Endothelial cell of umbilical vein (primary cell): ENCODE results near the gene SP3. TPM values are rescaled to one million over a fixed set of nuclear protein-coding genes. Genes with fewer than 3 reads are reported as not detected.

ENCODE experiments used
- BruUV-seq: library from RNA; stranded (reverse); fragments of 400-500 nt; replicated peaks from 2 replicates; lab custom pipeline; 2021; lab: Mats Ljungman, UMichigan
- CTCF ChIA-PET: fragments of 300-600, 350-600 bp; sonication (Branson Sonifier 250); formaldehyde crosslinking; loops from one replicate; lab custom pipeline; 2021; ENCODE audit warnings: antibody characterized with exemption, inconsistent platforms; lab: Charles Lee
- POLR2A ChIA-PET: fragments of 300-600, 350-600 bp; sonication (Branson Sonifier 250); formaldehyde crosslinking; loops from one replicate; lab custom pipeline; 2021; ENCODE audit warnings: antibody characterized with exemption, inconsistent platforms; lab: Charles Lee
- DNase-seq: peaks from one replicate; pipeline ENCODE4 v3.0.0-alpha.2; 2011; ENCODE audit warnings: low read depth, low spot score
- FAIRE-seq: peaks from 2 replicates; lab custom pipeline; 2011; peaks lifted over from hg19 to GRCh38; lab: Jason Lieb, UNC
- H2AFZ ChIP-seq: 2 replicates; pipeline ENCODE4 v1.6.0; 2012; ENCODE audit warnings: low read depth, low read length, control low read depth, inconsistent platforms
- H3K27ac ChIP-seq: 2 replicates; pipeline ENCODE4 v1.5.1; 2011; ENCODE audit warnings: low read depth, mild to moderate bottlenecking, control low read depth, low read length, moderate library complexity; ENCODE audit not compliant: insufficient read depth
- H3K27me3 ChIP-seq, 2 experiments: 2 replicates each; pipeline versions ENCODE4 v1.6.0 to v1.6.1; 2011; ENCODE audit warnings: low read length in 2 of 2, mixed read lengths in 1 of 2; ENCODE audit not compliant: control insufficient read depth in 2 of 2, insufficient read depth in 2 of 2
- H3K36me3 ChIP-seq, 2 experiments: 2 replicates in 1 of 2; 3 replicates in 1 of 2; pipeline ENCODE4 v1.5.1; 2011; ENCODE audit warnings: low read length in 2 of 2, mild to moderate bottlenecking in 1 of 2, moderate library complexity in 1 of 2; ENCODE audit not compliant: control insufficient read depth in 2 of 2, insufficient read depth in 2 of 2; ENCODE audit errors: extremely low read depth in 1 of 2
- H3K4me1 ChIP-seq: 3 replicates; pipeline ENCODE4 v1.5.1; 2011; ENCODE audit warnings: mild to moderate bottlenecking, low read length; ENCODE audit not compliant: control insufficient read depth, insufficient read depth; ENCODE audit errors: extremely low read depth
- H3K4me2 ChIP-seq: 2 replicates; pipeline ENCODE4 v1.6.1; 2011; ENCODE audit warnings: low read length, control low read depth, mixed read lengths; ENCODE audit not compliant: insufficient read depth
- H3K4me3 ChIP-seq, 3 experiments: fragments of 200-600 bp in 1 of 3; sonication (generic), shearing (Covaris generic) in 1 of 3; replicated peaks in 1 of 3; 2 replicates each; pipeline ENCODE4 v1.5.1; 2011 to 2016; ENCODE audit warnings: control low read depth in 3 of 3, low read length in 3 of 3, mild to moderate bottlenecking in 2 of 3, inconsistent platforms in 1 of 3, low read depth in 1 of 3, moderate library complexity in 1 of 3; ENCODE audit not compliant: insufficient read depth in 1 of 3
- H3K79me2 ChIP-seq: 2 replicates; pipeline ENCODE4 v1.6.0; 2012; ENCODE audit warnings: low read length, inconsistent platforms; ENCODE audit not compliant: control insufficient read depth, insufficient read depth
- H3K9ac ChIP-seq: replicated peaks from 2 replicates; pipeline ENCODE3; 2011; ENCODE audit warnings: low read length, control low read depth; ENCODE audit not compliant: insufficient read depth; ENCODE audit errors: extremely low read depth
- H3K9me1 ChIP-seq: replicated peaks from 3 replicates; pipeline ENCODE4 v1.6.0; 2011; ENCODE audit warnings: mild to moderate bottlenecking, low read length; ENCODE audit not compliant: control insufficient read depth, insufficient read depth; ENCODE audit errors: extremely low read depth
- H3K9me3 ChIP-seq: replicated peaks from 2 replicates; pipeline ENCODE4 v1.5.1; 2012; ENCODE audit warnings: low read length, inconsistent platforms; ENCODE audit not compliant: control insufficient read depth, insufficient read depth
- H4K20me1 ChIP-seq: replicated peaks from 2 replicates; pipeline ENCODE3; 2011; ENCODE audit warnings: mild to moderate bottlenecking, low read length; ENCODE audit not compliant: control insufficient read depth, insufficient read depth; ENCODE audit errors: extremely low read depth
- EZH2 ChIP-seq: IDR thresholded peaks from 2 replicates; pipeline ENCODE4 v1.6.1; 2012; ENCODE audit warnings: borderline replicate concordance, low read depth, mild to moderate bottlenecking, moderate library complexity, low read length, inconsistent platforms; ENCODE audit not compliant: severe bottlenecking
- FOS ChIP-seq: IDR thresholded peaks from 2 replicates; pipeline ENCODE4 v1.6.1; 2011; ENCODE audit warnings: mild to moderate bottlenecking, low read length, moderate library complexity, borderline replicate concordance; ENCODE audit not compliant: insufficient read depth
- JUN ChIP-seq: IDR thresholded peaks from 2 replicates; pipeline ENCODE4 v1.6.1; 2011; ENCODE audit warnings: borderline replicate concordance, low read depth; ENCODE audit not compliant: insufficient read length, insufficient read depth
- MYC ChIP-seq: IDR thresholded peaks from one replicate; pipeline ENCODE4 v1.6.1; 2011; ENCODE audit warnings: mild to moderate bottlenecking, low read depth, low read length
- POLR2A ChIP-seq: IDR thresholded peaks from 2 replicates; pipeline ENCODE4 v1.6.1; 2012; ENCODE audit warnings: low read depth, mild to moderate bottlenecking, control low read depth, low read length
- dilution Hi-C: fragments of 300-500 bp; cut with MboI; formaldehyde crosslinking; loops from one replicate; pipeline ENCODE4 v1.15.0; 2019; ENCODE audit warnings: low sequenced_read_pairs; ENCODE audit not compliant: extremely low pct_ligation_motif_present
- intact Hi-C: fragments of 100-400 bp; cut with micrococcal nuclease; formaldehyde crosslinking; loops from one replicate; pipeline ENCODE4 v1.10.0; 2022
- polyA plus RNA-seq, 4 experiments: library from polyadenylated mRNA; depleted of rRNA in 3 of 4; stranded (reverse) in 3 of 4; unstranded in 1 of 4; fragments of >200 nt; gene quantifications; 2 replicates each; pipeline versions ENCODE4 v1.2.1 to v1.2.3, GENCODE V29; 2011 to 2012; ENCODE audit warnings: missing spikeins in 1 of 4
- total RNA-seq: library from RNA; stranded (reverse); gene quantifications from 2 replicates; pipeline ENCODE4 v1.2.3, GENCODE V29; 2021
- TF ChIP-seq, protein P1 (sequence below): IDR thresholded peaks from 2 replicates; pipeline ENCODE4 v1.6.1; 2011; ENCODE audit not compliant: insufficient read depth, insufficient read length
- TF ChIP-seq, protein P2 (sequence below), 2 donors: IDR thresholded peaks; 1 replicate in 1 of 2; 2 replicates in 1 of 2; pipeline ENCODE4 v1.5.1; 2011; ENCODE audit warnings: low read length in 2 of 2, mild to moderate bottlenecking in 2 of 2, moderate library complexity in 2 of 2, control low read depth in 1 of 2, inconsistent platforms in 1 of 2, low read depth in 1 of 2; ENCODE audit not compliant: insufficient read depth in 1 of 2; ENCODE audit errors: extremely low read depth in 1 of 2

The SP3 gene
- total and polyA plus RNA-seq, 2 donors (not counting 3 experiments of a cell fraction or from before 2014, with no cell fraction given): 23.9 to 59.0 TPM

- Histone ChIP-seq H3K9me1 (no peaks in the 10 kb centered on the region), H3K9ac (no peak overlapping the region), H3K4me3 (no peak overlapping the region), H2AFZ (no peak overlapping the region), H3K27ac (no peak overlapping the region), H3K79me2 (peaks cover 94% of the 10 kb centered on the region), H3K4me2 (no peak overlapping the region), H4K20me1 (peaks cover 11% of the 10 kb centered on the region), H3K27me3 (no peaks in the 10 kb centered on the region), H3K4me1 (no peaks in the 10 kb centered on the region), H3K9me3 (no peaks in the 10 kb centered on the region), H3K36me3 (no peaks in the 10 kb centered on the region)
- TF ChIP-seq POLR2A (no peak), FOS (no peak), JUN (no peak), MYC (no peak), EZH2 (no peak)
- TF ChIP-seq, protein P1, sequence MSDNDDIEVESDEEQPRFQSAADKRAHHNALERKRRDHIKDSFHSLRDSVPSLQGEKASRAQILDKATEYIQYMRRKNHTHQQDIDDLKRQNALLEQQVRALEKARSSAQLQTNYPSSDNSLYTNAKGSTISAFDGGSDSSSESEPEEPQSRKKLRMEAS: no peak
- TF ChIP-seq, protein P2, sequence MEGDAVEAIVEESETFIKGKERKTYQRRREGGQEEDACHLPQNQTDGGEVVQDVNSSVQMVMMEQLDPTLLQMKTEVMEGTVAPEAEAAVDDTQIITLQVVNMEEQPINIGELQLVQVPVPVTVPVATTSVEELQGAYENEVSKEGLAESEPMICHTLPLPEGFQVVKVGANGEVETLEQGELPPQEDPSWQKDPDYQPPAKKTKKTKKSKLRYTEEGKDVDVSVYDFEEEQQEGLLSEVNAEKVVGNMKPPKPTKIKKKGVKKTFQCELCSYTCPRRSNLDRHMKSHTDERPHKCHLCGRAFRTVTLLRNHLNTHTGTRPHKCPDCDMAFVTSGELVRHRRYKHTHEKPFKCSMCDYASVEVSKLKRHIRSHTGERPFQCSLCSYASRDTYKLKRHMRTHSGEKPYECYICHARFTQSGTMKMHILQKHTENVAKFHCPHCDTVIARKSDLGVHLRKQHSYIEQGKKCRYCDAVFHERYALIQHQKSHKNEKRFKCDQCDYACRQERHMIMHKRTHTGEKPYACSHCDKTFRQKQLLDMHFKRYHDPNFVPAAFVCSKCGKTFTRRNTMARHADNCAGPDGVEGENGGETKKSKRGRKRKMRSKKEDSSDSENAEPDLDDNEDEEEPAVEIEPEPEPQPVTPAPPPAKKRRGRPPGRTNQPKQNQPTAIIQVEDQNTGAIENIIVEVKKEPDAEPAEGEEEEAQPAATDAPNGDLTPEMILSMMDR (IDR thresholded peaks at IDR 0.05; ENCODE audit: extremely low read depth in 1 of 2, insufficient read depth in 1 of 2, low read depth in 1 of 2, low read length in 2 of 2): no peak
- no TSS peak for BruUV-seq
- no peak for FAIRE-seq
- ChIA-PET POLR2A (no interaction called here), CTCF (no interaction called here)
- intact Hi-C loops: no loop called here
- dilution Hi-C loops: no loop called here
- DNase-seq: no peak
These were observed 40.9 kb downstream of the SP3 start for GRCh38 chr2:173924285-173924684.
